Cardiac atrium fibroblast (primary cell): ENCODE measurements around the gene HLA-DQB1. TPM values are rescaled to one million over a fixed set of nuclear protein-coding genes. Genes with fewer than 3 reads are reported as not detected.

Source experiments
- total RNA-seq: library from RNA; depleted of rRNA; stranded (reverse); fragments of >200 nt; gene quantifications from 2 replicates; pipeline ENCODE4 v1.2.3, GENCODE V29; 2015

Gene HLA-DQB1
- not detected in 2 replicates for total RNA-seq

GRCh38 chr6:32666420-32667300, at the start of gene HLA-DQB1:
Gene HLA-DQB1, minus strand, starts transcription at chr6:32666657. Its CDS starts 50 bp downstream, at chr6:32666607.

GRCh38 chr6:32637219-32637880, 29.1 kb downstream of the HLA-DQB1 start, which contains the start of gene HLA-DQA1:
Gene HLA-DQA1, plus strand, starts transcription at chr6:32637406. Its CDS starts 53 bp downstream, at chr6:32637459.

Other genes starting within 250 kb of the HLA-DQB1 start
- gene HLA-DRA, start 226.8 kb downstream of the HLA-DQB1 start, total RNA-seq, result 0.16 TPM in 1 of 2 replicates, not detected in the other
- not detected in 2 replicates for gene HLA-DRB5, start 136.4 kb downstream of the HLA-DQB1 start, total RNA-seq
- not detected in 2 replicates for gene HLA-DRB1, start 76.8 kb downstream of the HLA-DQB1 start, total RNA-seq
- gene HLA-DQA1, start 29.3 kb downstream of the HLA-DQB1 start, total RNA-seq, result not detected in 2 replicates
- gene HLA-DQA2, start 74.7 kb upstream of the HLA-DQB1 start, total RNA-seq, result not detected in 2 replicates
- gene HLA-DQB2, start 96.9 kb upstream of the HLA-DQB1 start, total RNA-seq, result not detected in 2 replicates
- gene HLA-DOB, start 150.3 kb upstream of the HLA-DQB1 start, total RNA-seq, result 0.36 TPM in 1 of 2 replicates, not detected in the other
- gene TAP2, start 172.1 kb upstream of the HLA-DQB1 start, total RNA-seq, result 4.5 and 10.4 TPM in 2 replicates
- gene PSMB8, start 177.4 kb upstream of the HLA-DQB1 start, total RNA-seq, result 28.3 and 40.8 TPM in 2 replicates
- 12.8 and 28.0 TPM in 2 replicates for gene TAP1, start 187.0 kb upstream of the HLA-DQB1 start, total RNA-seq
- gene PSMB9, start 187.5 kb upstream of the HLA-DQB1 start, total RNA-seq, result 7.9 and 12.5 TPM in 2 replicates